Lung (tissue), 16 donors: Measurements from ENCODE around the gene ATRNL1. TPM values are rescaled to one million over a fixed set of nuclear protein-coding genes. Genes with fewer than 3 reads are reported as not detected.

Source experiments
- ATAC-seq: fragments of 200-7000 bp; cut with Tn5 transposase; one replicate; pipeline ENCODE4 v1.9.1; 2020; ENCODE audit warnings: moderate number of reproducible peaks; ENCODE audit not compliant: insufficient read depth, low FRiP score
- DNase-seq, 3 donors: peaks; one replicate each; pipeline ENCODE4 v3.0.0-alpha.2; 2013 to 2017
- H3K27ac ChIP-seq, 2 donors: one replicate each; pipeline ENCODE4 v1.5.1; 2013; ENCODE audit warnings: mild to moderate bottlenecking in 2 of 2, moderate library complexity in 2 of 2, control low read depth in 1 of 2, inconsistent platforms in 1 of 2, low read depth in 1 of 2, low read length in 1 of 2
- H3K27me3 ChIP-seq, 3 donors: one replicate each; pipeline ENCODE4 v1.5.1; 2013; ENCODE audit warnings: low read length in 2 of 3; ENCODE audit not compliant: control insufficient read depth in 3 of 3, insufficient read depth in 3 of 3
- H3K36me3 ChIP-seq, 4 donors: one replicate each; pipeline ENCODE4 v1.5.1; 2013; ENCODE audit warnings: low read length in 4 of 4, mild to moderate bottlenecking in 1 of 4, moderate library complexity in 1 of 4; ENCODE audit not compliant: control insufficient read depth in 4 of 4, insufficient read depth in 4 of 4
- H3K4me1 ChIP-seq, 5 donors: one replicate each; pipeline ENCODE4 v1.5.1; 2013; ENCODE audit warnings: low read length in 5 of 5, mild to moderate bottlenecking in 2 of 5, moderate library complexity in 1 of 5; ENCODE audit not compliant: control insufficient read depth in 5 of 5, insufficient read depth in 5 of 5
- H3K4me3 ChIP-seq: one replicate; pipeline ENCODE4 v1.5.1; 2013; ENCODE audit warnings: mild to moderate bottlenecking, control low read depth, moderate library complexity
- H3K9ac ChIP-seq, 2 donors: one replicate each; pipeline ENCODE4 v1.5.1; 2013; ENCODE audit warnings: low read length in 2 of 2, control low read depth in 1 of 2; ENCODE audit not compliant: insufficient read depth in 1 of 2
- H3K9me3 ChIP-seq, 4 donors: one replicate each; pipeline ENCODE4 v1.5.1; 2013; ENCODE audit warnings: low read length in 3 of 4, mild to moderate bottlenecking in 1 of 4, moderate library complexity in 1 of 4; ENCODE audit not compliant: control insufficient read depth in 4 of 4, insufficient read depth in 3 of 4
- WGBS, 2 donors: extraction: QIAGEN DNeasy Blood & Tissue Kit; methylation state at CpG; one replicate each; pipeline ENCODE4 v1.1.7; 2013; 5-methylcytosine and 5-hydroxymethylcytosine counted together
- long read RNA-seq, 5 donors: transcript quantifications; one replicate each; lab custom pipeline, GENCODE V29; 2026
- polyA plus RNA-seq, 2 donors: library from polyadenylated mRNA; stranded (reverse); fragments of 200-250 nt; gene quantifications; one replicate each; pipeline ENCODE4 v1.2.1, GENCODE V29; 2013
- total RNA-seq, 2 donors: library from RNA; depleted of rRNA in 1 of 2; stranded (reverse); fragments of >200 nt in 1 of 2; gene quantifications; one replicate each; pipeline ENCODE4 v1.2.1, GENCODE V29; 2014 to 2021
- TF ChIP-seq, protein P1 (sequence below): IDR thresholded peaks from 2 replicates; pipeline ENCODE4 v1.5.1; 2012; ENCODE audit warnings: mild to moderate bottlenecking; ENCODE audit errors: control extremely low read depth, extremely low read depth
- donor health status: control.
- donor health status: control.
- donor health status: Bipolar disorder and iron deficiency.
- donor health status: healthy.
- donor health status: DM: yes; HTN: yes; CAD: no.

ATRNL1 gene, protein sequence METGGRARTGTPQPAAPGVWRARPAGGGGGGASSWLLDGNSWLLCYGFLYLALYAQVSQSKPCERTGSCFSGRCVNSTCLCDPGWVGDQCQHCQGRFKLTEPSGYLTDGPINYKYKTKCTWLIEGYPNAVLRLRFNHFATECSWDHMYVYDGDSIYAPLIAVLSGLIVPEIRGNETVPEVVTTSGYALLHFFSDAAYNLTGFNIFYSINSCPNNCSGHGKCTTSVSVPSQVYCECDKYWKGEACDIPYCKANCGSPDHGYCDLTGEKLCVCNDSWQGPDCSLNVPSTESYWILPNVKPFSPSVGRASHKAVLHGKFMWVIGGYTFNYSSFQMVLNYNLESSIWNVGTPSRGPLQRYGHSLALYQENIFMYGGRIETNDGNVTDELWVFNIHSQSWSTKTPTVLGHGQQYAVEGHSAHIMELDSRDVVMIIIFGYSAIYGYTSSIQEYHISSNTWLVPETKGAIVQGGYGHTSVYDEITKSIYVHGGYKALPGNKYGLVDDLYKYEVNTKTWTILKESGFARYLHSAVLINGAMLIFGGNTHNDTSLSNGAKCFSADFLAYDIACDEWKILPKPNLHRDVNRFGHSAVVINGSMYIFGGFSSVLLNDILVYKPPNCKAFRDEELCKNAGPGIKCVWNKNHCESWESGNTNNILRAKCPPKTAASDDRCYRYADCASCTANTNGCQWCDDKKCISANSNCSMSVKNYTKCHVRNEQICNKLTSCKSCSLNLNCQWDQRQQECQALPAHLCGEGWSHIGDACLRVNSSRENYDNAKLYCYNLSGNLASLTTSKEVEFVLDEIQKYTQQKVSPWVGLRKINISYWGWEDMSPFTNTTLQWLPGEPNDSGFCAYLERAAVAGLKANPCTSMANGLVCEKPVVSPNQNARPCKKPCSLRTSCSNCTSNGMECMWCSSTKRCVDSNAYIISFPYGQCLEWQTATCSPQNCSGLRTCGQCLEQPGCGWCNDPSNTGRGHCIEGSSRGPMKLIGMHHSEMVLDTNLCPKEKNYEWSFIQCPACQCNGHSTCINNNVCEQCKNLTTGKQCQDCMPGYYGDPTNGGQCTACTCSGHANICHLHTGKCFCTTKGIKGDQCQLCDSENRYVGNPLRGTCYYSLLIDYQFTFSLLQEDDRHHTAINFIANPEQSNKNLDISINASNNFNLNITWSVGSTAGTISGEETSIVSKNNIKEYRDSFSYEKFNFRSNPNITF (N-terminal part only)
- total RNA-seq (10 to 100 TPM in 1 of 2 donors, under 1 TPM in 1; 0.40 to 11.1 TPM), polyA plus RNA-seq (under 1 TPM; 0.05 to 0.08 TPM)
- long read RNA-seq, donor 1, partial matches to known transcripts = 0 of 1 reads
- long read RNA-seq, donor 1, other reads (novel, unspliced or antisense) = 0 of 1 reads
- long read RNA-seq, donor 2, partial matches to known transcripts = 0 of 2 reads
- long read RNA-seq, donor 2, other reads (novel, unspliced or antisense) = 0 of 2 reads
- long read RNA-seq, donor 3 = 0 reads
- long read RNA-seq, donor 4 = 0 reads
- long read RNA-seq, donor 5, partial matches to known transcripts = 0 of 2 reads
- long read RNA-seq, donor 5, other reads (novel, unspliced or antisense) = 0 of 2 reads

DNA sequence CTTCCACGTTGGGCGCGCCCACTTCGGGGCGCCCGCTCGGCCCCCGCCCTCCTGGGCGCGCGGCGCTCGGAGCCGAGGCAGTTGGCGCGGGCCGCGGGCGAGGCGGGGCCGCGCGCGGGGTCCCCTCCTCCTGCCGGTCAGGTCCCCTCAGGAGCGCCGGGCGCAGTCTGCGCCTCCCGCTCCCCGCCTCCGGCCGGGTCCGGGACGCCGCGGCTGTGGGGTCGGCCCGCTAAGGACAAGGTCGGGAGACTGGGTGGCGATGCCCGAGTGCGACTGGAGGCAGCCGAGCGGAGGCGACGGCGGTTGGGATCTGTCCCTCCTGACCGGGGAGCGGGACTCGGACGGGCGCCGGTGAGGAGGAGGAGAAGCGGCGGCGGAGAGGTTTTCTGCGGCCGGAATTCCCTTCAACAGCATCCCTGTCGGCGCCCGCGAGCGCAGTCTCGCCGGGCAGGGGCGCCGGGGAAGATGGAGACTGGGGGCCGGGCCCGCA is at the start of gene ATRNL1:
Gene ATRNL1 (plus strand): TSS at position 80 of the 490 bp plus-strand sequence. CDS start 386 bp downstream, at position 466.
- H3K4me3 ChIP-seq = peak within 1 kb of the TSS; percentile 63
- H3K27ac ChIP-seq = no peak within 1 kb of the TSS
- peaks cover 0 to 3% (median 0%) of the 10 kb centered on the region in 3 donors for H3K27me3 ChIP-seq
- no peaks in the 10 kb centered on the region for H3K36me3 ChIP-seq
- TF ChIP-seq, protein P1, sequence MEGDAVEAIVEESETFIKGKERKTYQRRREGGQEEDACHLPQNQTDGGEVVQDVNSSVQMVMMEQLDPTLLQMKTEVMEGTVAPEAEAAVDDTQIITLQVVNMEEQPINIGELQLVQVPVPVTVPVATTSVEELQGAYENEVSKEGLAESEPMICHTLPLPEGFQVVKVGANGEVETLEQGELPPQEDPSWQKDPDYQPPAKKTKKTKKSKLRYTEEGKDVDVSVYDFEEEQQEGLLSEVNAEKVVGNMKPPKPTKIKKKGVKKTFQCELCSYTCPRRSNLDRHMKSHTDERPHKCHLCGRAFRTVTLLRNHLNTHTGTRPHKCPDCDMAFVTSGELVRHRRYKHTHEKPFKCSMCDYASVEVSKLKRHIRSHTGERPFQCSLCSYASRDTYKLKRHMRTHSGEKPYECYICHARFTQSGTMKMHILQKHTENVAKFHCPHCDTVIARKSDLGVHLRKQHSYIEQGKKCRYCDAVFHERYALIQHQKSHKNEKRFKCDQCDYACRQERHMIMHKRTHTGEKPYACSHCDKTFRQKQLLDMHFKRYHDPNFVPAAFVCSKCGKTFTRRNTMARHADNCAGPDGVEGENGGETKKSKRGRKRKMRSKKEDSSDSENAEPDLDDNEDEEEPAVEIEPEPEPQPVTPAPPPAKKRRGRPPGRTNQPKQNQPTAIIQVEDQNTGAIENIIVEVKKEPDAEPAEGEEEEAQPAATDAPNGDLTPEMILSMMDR = no peak
- H3K9me3 ChIP-seq = no peaks in the 10 kb centered on the region
- WGBS, 2 donors = 1 to 2% methylated on average over 27 to 70 of the region's 70 CpGs
- ATAC-seq (peak; percentile 51), DNase-seq (peak; percentile 79 to 87 (median 79))
- peak within 1 kb of the TSS in 1 of 2 donors; percentile 51 for H3K9ac ChIP-seq
- peaks cover 0 to 6% (median 5%) of the 10 kb centered on the region in 5 donors for H3K4me1 ChIP-seq

GRCh38 chr10:115043719-115044118 is 49.4 kb upstream of the ATRNL1 start:
- Histone ChIP-seq H3K4me3 (no peak overlapping the region), H3K4me1 (no peaks in the 10 kb centered on the region), H3K27me3 (no peaks in the 10 kb centered on the region), H3K27ac (no peak overlapping the region), H3K9me3 (peaks cover 0 to 2% (median 0%) of the 10 kb centered on the region in 4 donors), H3K9ac (no peak overlapping the region), H3K36me3 (no peaks in the 10 kb centered on the region)
- ATAC-seq (no peak), DNase-seq (no peak)
- TF ChIP-seq, protein P1 = no peak
- 85 to 88% methylated on average over 4 of the region's 4 CpGs for WGBS, 2 donors

DNA sequence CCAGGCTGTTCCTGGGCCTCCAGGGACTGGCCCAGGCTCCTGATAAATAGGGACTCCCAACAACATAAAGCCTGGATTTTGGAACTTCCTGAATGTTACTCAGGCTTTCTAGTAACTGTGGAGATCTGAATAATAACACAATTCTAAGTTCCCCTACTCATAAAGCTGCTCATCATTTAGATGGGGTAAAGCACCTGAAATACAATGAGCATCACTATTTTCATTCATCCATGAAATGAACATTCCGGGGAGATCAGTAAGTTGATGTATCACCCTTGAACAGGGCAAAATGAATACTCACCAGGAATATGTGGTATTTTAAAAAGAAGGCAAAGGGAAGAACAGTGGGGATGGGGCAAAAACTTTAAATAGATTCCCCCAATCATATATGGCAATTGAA is 48.3 kb upstream of the ATRNL1 start:
- WGBS, 2 donors = 95 to 100% methylated on average over 1 of the region's 1 CpG
- TF ChIP-seq, protein P1 = no peak
- Histone ChIP-seq H3K4me1 (no peaks in the 10 kb centered on the region), H3K27ac (no peak overlapping the region), H3K27me3 (no peaks in the 10 kb centered on the region), H3K4me3 (no peak overlapping the region), H3K9me3 (peaks cover 0 to 2% (median 0%) of the 10 kb centered on the region in 4 donors), H3K9ac (no peak overlapping the region), H3K36me3 (no peaks in the 10 kb centered on the region)
- ATAC-seq (no peak), DNase-seq (no peak)
